Mesothelial cell of epicardium (in vitro differentiated cells): ENCODE data around the gene PDE6G. TPM values are rescaled to one million over a fixed set of nuclear protein-coding genes. Genes with fewer than 3 reads are reported as not detected.

Source experiments
- DNase-seq, 2 experiments: peaks; one replicate each; pipeline ENCODE4 v3.0.0; 2021; ENCODE audit warnings: low spot score in 2 of 2; ENCODE audit not compliant: unreplicated experiment in 2 of 2
- H3K27ac Mint-ChIP-seq: 2 replicates; pipeline ENCODE4 v1.8.0; 2021; ENCODE audit warnings: mixed read lengths
- H3K27me3 Mint-ChIP-seq: 2 replicates; pipeline ENCODE4 v1.8.0; 2021; ENCODE audit warnings: low read depth, mixed read lengths
- H3K36me3 Mint-ChIP-seq: 2 replicates; pipeline ENCODE4 v1.8.0; 2021; ENCODE audit warnings: mixed read lengths
- H3K4me1 Mint-ChIP-seq: 2 replicates; pipeline ENCODE4 v1.8.0; 2021; ENCODE audit warnings: mixed read lengths
- H3K4me3 Mint-ChIP-seq: 2 replicates; pipeline ENCODE4 v1.8.0; 2021; ENCODE audit warnings: mild to moderate bottlenecking, moderate library complexity, mixed read lengths
- H3K9me3 Mint-ChIP-seq: 2 replicates; pipeline ENCODE4 v1.8.0; 2021; ENCODE audit warnings: mixed read lengths
- CTCF ChIP-seq: fragments of 200-600 bp; sonication (generic); IDR thresholded peaks from one replicate; pipeline ENCODE4 v1.5.0; 2021; ENCODE audit warnings: antibody characterized with exemption; ENCODE audit not compliant: unreplicated experiment
- total RNA-seq: library from RNA; stranded (reverse); gene quantifications from 3 replicates; pipeline ENCODE4 v1.2.1, GENCODE V29; 2021

Gene PDE6G
- total RNA-seq, 1 donor from 2014 or later: 1.4 TPM

- no peak for DNase-seq
- no peak overlapping the region for H3K4me3 Mint-ChIP-seq
- no peak for TF ChIP-seq CTCF
- H3K27ac Mint-ChIP-seq: no peak overlapping the region
- no peaks in the 10 kb centered on the region for H3K9me3 Mint-ChIP-seq
- peaks cover 7% of the 10 kb centered on the region for H3K4me1 Mint-ChIP-seq
- peaks cover 2% of the 10 kb centered on the region for H3K36me3 Mint-ChIP-seq
- no peaks in the 10 kb centered on the region for H3K27me3 Mint-ChIP-seq
These were observed 14.4 kb downstream of the PDE6G start for GRCh38 chr17:81641825-81642489.

GRCh38 chr17:81640011-81640410 lies 16.3 kb downstream of the PDE6G start:
- no peaks in the 10 kb centered on the region for H3K9me3 Mint-ChIP-seq
- no peak for TF ChIP-seq CTCF
- H3K4me1 Mint-ChIP-seq: peaks cover 17% of the 10 kb centered on the region
- H3K27ac Mint-ChIP-seq: no peak overlapping the region
- DNase-seq: no peak
- H3K27me3 Mint-ChIP-seq: no peaks in the 10 kb centered on the region
- peaks cover 3% of the 10 kb centered on the region for H3K36me3 Mint-ChIP-seq
- H3K4me3 Mint-ChIP-seq: no peak overlapping the region

- Mint-ChIP-seq H3K36me3 (peaks cover 3% of the 10 kb centered on the region), H3K9me3 (no peaks in the 10 kb centered on the region), H3K4me1 (peaks cover 17% of the 10 kb centered on the region), H3K27me3 (no peaks in the 10 kb centered on the region), H3K4me3 (peak overlapping the region; percentile 46), H3K27ac (peak overlapping the region; percentile 60)
- DNase-seq: no peak
- TF ChIP-seq CTCF: no peak
These were observed 17.7 kb downstream of the PDE6G start for GRCh38 chr17:81638683-81639082.

- no peak for TF ChIP-seq CTCF
- Mint-ChIP-seq H3K36me3 (peaks cover 7% of the 10 kb centered on the region), H3K27ac (peak within 1 kb of the TSS; percentile 98), H3K4me3 (peak within 1 kb of the TSS; percentile 91), H3K9me3 (no peaks in the 10 kb centered on the region), H3K4me1 (peaks cover 17% of the 10 kb centered on the region), H3K27me3 (no peaks in the 10 kb centered on the region)
- DNase-seq: peak; percentile 89 to 95
These were observed 19.6 kb downstream of the PDE6G start, which contains the start of the genes NPLOC4 and TSPAN10 for GRCh38 chr17:81636505-81637288. NPLOC4 (minus strand) TSS chr17:81637112; CDS start chr17:81636930, 182 bp downstream. TSPAN10 (plus strand) TSS chr17:81637196; CDS start chr17:81642413, 5,217 bp downstream.

GRCh38 chr17:81635973-81636504 lies 20.3 kb downstream of the PDE6G start:
- Mint-ChIP-seq H3K4me1 (peaks cover 17% of the 10 kb centered on the region), H3K9me3 (no peaks in the 10 kb centered on the region)

More at GRCh38 chr17:81635973-81636504, 20.3 kb downstream of the PDE6G start:
- H3K27ac Mint-ChIP-seq: peak overlapping the region; percentile 98
- H3K4me3 Mint-ChIP-seq: peak overlapping the region; percentile 91
- H3K36me3 Mint-ChIP-seq: peaks cover 6% of the 10 kb centered on the region
- no peak for TF ChIP-seq CTCF
- no peaks in the 10 kb centered on the region for H3K27me3 Mint-ChIP-seq
- DNase-seq: no peak
